Measurements from ENCODE around the gene ETV3. TPM values are rescaled to one million over a fixed set of nuclear protein-coding genes. Genes with fewer than 3 reads are reported as not detected.

Gene ETV3
- total RNA-seq, 2 donors from 2014 or later, result 23.4 to 33.3 TPM

GRCh38 chr1:157080714-157081113 lies 57.5 kb downstream of the ETV3 start:
- Histone ChIP-seq H3K27ac (no peak overlapping the region), H3K36me3 (no peaks in the 10 kb centered on the region), H3K27me3 (replicated peaks; ENCODE audit: insufficient read depth) (no peaks in the 10 kb centered on the region), H3K4me1 (replicated peaks) (no peaks in the 10 kb centered on the region), H3K9me3 (no peaks in the 10 kb centered on the region), H3K4me3 (no peak overlapping the region)
- intact Hi-C loops (cut with DNase I), result no loop called here
- TF ChIP-seq POLR2AphosphoS5 (IDR thresholded peaks at IDR 0.05) (no peak), POLR2A (IDR thresholded peaks at IDR 0.05) (no peak)
- TF ChIP-seq, protein P1, sequence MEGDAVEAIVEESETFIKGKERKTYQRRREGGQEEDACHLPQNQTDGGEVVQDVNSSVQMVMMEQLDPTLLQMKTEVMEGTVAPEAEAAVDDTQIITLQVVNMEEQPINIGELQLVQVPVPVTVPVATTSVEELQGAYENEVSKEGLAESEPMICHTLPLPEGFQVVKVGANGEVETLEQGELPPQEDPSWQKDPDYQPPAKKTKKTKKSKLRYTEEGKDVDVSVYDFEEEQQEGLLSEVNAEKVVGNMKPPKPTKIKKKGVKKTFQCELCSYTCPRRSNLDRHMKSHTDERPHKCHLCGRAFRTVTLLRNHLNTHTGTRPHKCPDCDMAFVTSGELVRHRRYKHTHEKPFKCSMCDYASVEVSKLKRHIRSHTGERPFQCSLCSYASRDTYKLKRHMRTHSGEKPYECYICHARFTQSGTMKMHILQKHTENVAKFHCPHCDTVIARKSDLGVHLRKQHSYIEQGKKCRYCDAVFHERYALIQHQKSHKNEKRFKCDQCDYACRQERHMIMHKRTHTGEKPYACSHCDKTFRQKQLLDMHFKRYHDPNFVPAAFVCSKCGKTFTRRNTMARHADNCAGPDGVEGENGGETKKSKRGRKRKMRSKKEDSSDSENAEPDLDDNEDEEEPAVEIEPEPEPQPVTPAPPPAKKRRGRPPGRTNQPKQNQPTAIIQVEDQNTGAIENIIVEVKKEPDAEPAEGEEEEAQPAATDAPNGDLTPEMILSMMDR (IDR thresholded peaks at IDR 0.05), result no peak
- 85% methylated on average over 10 of the region's 10 CpGs for WGBS
- DNase-seq (ENCODE audit: low spot score), result no peak

DNA sequence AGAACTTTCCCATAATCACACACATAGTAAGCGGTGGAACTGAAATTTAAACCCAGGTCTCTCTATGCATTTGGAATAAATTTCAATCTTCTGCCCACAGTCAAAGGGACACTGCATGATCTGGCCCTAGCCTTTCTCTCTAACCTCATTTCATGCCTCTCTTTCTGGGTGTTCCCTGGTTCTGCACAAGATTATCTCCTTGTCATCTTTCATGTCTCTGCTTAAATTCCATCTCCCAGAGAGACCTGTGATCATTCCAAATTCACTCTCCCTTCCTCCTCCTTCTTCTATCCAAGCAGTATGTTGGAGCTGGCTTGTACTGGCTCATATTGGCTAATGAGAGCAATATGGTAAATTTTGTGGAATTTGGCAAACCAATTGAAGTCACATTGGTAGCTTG lies 60.8 kb downstream of the ETV3 start:
- intact Hi-C loops (cut with DNase I), result no loop called here
- 97% methylated on average over 1 of the region's 1 CpG for WGBS
- Histone ChIP-seq H3K4me3 (no peak overlapping the region), H3K9me3 (no peaks in the 10 kb centered on the region), H3K27me3 (replicated peaks; ENCODE audit: insufficient read depth) (no peaks in the 10 kb centered on the region), H3K27ac (no peak overlapping the region), H3K36me3 (no peaks in the 10 kb centered on the region), H3K4me1 (replicated peaks) (no peaks in the 10 kb centered on the region)
- TF ChIP-seq, protein P1 (IDR thresholded peaks at IDR 0.05), result no peak
- TF ChIP-seq POLR2AphosphoS5 (IDR thresholded peaks at IDR 0.05) (no peak), POLR2A (IDR thresholded peaks at IDR 0.05) (no peak)
- no peak for DNase-seq (ENCODE audit: low spot score)

DNA sequence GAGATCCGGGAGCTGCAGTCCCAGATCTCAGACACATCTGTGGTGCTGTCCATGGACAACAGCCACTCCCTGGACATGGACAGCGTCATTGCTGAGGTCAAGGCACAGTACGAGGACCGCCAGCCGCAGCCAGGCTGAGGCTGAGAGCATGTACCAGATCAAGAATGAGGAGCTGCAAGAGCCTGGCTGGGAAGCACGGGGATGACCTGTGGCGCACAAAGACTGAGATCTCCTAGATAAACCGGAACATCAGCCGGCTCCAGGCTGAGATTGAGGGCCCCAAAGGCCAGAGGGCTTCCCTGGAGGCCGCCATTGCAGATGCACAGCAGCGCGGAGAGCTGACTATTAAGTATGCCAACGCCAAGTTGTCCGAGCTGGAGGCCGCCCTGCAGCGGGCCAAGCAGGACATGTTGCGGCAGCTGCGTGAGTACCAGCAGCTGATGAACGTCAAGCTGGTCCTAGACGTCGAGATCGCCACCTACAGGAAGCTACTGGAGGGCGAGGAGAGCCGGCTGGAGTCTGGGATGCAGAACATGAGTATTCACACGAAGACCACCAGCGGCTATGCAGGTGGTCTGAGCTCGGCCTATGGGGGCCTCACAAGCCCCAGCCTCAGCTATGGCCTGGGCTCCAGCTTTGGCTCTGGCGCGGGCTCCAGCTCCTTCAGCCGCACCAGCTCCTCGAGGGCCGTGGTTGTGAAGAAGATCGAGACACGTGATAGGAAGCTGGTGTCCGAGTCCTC lies 64.1 kb downstream of the ETV3 start:
- Histone ChIP-seq H3K9me3 (no peaks in the 10 kb centered on the region), H3K4me1 (replicated peaks) (no peaks in the 10 kb centered on the region), H3K27ac (no peak overlapping the region), H3K4me3 (no peak overlapping the region), H3K27me3 (replicated peaks; ENCODE audit: insufficient read depth) (no peaks in the 10 kb centered on the region), H3K36me3 (no peaks in the 10 kb centered on the region)
- intact Hi-C loops (cut with DNase I), result no loop called here
- TF ChIP-seq POLR2AphosphoS5 (IDR thresholded peaks at IDR 0.05), result no peak
- TF ChIP-seq, protein P1 (IDR thresholded peaks at IDR 0.05), result peak; percentile 24 to 61 (median 51)
- 20% methylated on average over 30 of the region's 35 CpGs for WGBS
- DNase-seq (ENCODE audit: low spot score), result peak; percentile 65

Other genes with a start within 250 kb of the ETV3 start
- 10 to 100 TPM in 1 of 2 donors, 1 to 10 TPM in 1; 3.6 to 20.0 TPM for gene PEAR1, start 244.7 kb downstream of the ETV3 start, total RNA-seq
- 1 to 10 TPM in 1 of 2 donors, not detected in 1; 3.7 TPM for gene LRRC71, start 217.8 kb downstream of the ETV3 start, total RNA-seq
- 10 to 100 TPM; 38.3 to 92.6 TPM for gene ARHGEF11, start 92.7 kb downstream of the ETV3 start, total RNA-seq
- gene ETV3L, start 38.6 kb downstream of the ETV3 start, total RNA-seq, result not detected

All from prostate gland (tissue), 2 donors.